SHP77 (cell line): ENCODE results near the gene PTPRD.

ENCODE experiments used
- DNase-seq, 2 experiments: peaks; one replicate each; lab custom pipeline; 2025; lab: John Stamatoyannopoulos, UW

Gene PTPRD

GRCh38 chr9:10052916-10053315 is 559.9 kb downstream of the PTPRD start:
- no peak for DNase-seq

- no peak for DNase-seq
Observed at GRCh38 chr9:10052181-10052580, 560.6 kb downstream of the PTPRD start.

- DNase-seq, result no peak
Observed at GRCh38 chr9:10050016-10050415, 562.8 kb downstream of the PTPRD start.

- no peak for DNase-seq
Observed at GRCh38 chr9:10048994-10049393, 563.8 kb downstream of the PTPRD start.

- no peak for DNase-seq
Observed at GRCh38 chr9:10045598-10045997, 567.2 kb downstream of the PTPRD start.

GRCh38 chr9:10041726-10042229 is 571.0 kb downstream of the PTPRD start:
- no peak for DNase-seq

GRCh38 chr9:10036095-10036494 is 576.7 kb downstream of the PTPRD start:
- no peak for DNase-seq

GRCh38 chr9:10032166-10032565 is 580.6 kb downstream of the PTPRD start:
- DNase-seq, result no peak

GRCh38 chr9:10026443-10026984 is 586.3 kb downstream of the PTPRD start:
- no peak for DNase-seq

- DNase-seq, result no peak
Observed at GRCh38 chr9:10015755-10016154, 597.0 kb downstream of the PTPRD start.

GRCh38 chr9:10014889-10015288 is 597.9 kb downstream of the PTPRD start:
- no peak for DNase-seq

GRCh38 chr9:10009401-10009800 is 603.4 kb downstream of the PTPRD start:
- DNase-seq, result no peak

GRCh38 chr9:10008101-10008799 is 604.6 kb downstream of the PTPRD start:
- no peak for DNase-seq

GRCh38 chr9:10007356-10007755 is 605.4 kb downstream of the PTPRD start:
- no peak for DNase-seq

- DNase-seq, result no peak
Observed at GRCh38 chr9:10005206-10005605, 607.6 kb downstream of the PTPRD start.

GRCh38 chr9:10003047-10003446 is 609.8 kb downstream of the PTPRD start:
- no peak for DNase-seq

GRCh38 chr9:10000669-10001068 is 612.1 kb downstream of the PTPRD start:
- DNase-seq, result no peak

GRCh38 chr9:9998491-9999287 is 614.1 kb downstream of the PTPRD start:
- peak in 1 of 2 experiments; percentile 3 for DNase-seq

GRCh38 chr9:9997585-9997984 is 615.2 kb downstream of the PTPRD start:
- no peak for DNase-seq

- DNase-seq, result no peak
Observed at GRCh38 chr9:9996259-9996658, 616.5 kb downstream of the PTPRD start.

GRCh38 chr9:9992936-9993335 is 619.9 kb downstream of the PTPRD start:
- no peak for DNase-seq

GRCh38 chr9:9973062-9973461 is 639.7 kb downstream of the PTPRD start:
- DNase-seq, result no peak

GRCh38 chr9:9970514-9970913 is 642.3 kb downstream of the PTPRD start:
- no peak for DNase-seq
